Subcutaneous adipose tissue (tissue), 4 donors: ENCODE measurements around the gene NPVF. TPM values are rescaled to one million over a fixed set of nuclear protein-coding genes. Genes with fewer than 3 reads are reported as not detected.

Experiments
- small RNA-seq: library from RNA; depleted of rRNA; stranded (forward); fragments of <200 nt; gene quantifications from one replicate; pipeline ENCODE3, GENCODE V24; 2016
- total RNA-seq, 4 donors: library from RNA; depleted of rRNA; stranded (reverse); fragments of >200 nt; gene quantifications; one replicate each; pipeline ENCODE4 v1.1.0, GENCODE V29; 2016
- TF ChIP-seq, protein P1 (sequence below): fragments of 450-650 bp; IDR thresholded peaks from one replicate; pipeline ENCODE4 v1.5.1; 2016; ENCODE audit warnings: low read depth, mild to moderate bottlenecking, control low read depth, antibody characterized with exemption, moderate library complexity

Gene NPVF
- total RNA-seq, 4 donors from 2014 or later: not detected

DNA sequence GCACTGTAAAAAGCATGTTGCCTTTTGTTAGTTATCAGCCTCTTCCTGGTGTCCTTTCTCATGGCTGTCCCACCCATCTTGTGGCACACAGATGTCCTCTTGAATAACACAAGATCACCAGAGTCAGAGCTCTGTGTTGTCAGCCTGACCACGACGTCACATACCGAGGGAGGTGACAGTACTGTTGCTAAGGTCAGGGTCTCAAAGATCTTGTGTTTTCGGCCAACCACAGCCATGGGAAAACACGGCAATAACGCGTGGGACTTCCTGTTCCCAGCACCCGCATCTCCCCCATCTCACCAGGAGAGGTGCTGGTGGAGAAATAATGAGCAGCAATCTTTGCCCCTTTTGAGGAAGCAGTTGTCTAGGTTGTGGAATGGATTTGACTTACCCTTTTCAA lies 40.4 kb downstream of the NPVF start:
- TF ChIP-seq, protein P1, sequence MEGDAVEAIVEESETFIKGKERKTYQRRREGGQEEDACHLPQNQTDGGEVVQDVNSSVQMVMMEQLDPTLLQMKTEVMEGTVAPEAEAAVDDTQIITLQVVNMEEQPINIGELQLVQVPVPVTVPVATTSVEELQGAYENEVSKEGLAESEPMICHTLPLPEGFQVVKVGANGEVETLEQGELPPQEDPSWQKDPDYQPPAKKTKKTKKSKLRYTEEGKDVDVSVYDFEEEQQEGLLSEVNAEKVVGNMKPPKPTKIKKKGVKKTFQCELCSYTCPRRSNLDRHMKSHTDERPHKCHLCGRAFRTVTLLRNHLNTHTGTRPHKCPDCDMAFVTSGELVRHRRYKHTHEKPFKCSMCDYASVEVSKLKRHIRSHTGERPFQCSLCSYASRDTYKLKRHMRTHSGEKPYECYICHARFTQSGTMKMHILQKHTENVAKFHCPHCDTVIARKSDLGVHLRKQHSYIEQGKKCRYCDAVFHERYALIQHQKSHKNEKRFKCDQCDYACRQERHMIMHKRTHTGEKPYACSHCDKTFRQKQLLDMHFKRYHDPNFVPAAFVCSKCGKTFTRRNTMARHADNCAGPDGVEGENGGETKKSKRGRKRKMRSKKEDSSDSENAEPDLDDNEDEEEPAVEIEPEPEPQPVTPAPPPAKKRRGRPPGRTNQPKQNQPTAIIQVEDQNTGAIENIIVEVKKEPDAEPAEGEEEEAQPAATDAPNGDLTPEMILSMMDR: no peak

DNA sequence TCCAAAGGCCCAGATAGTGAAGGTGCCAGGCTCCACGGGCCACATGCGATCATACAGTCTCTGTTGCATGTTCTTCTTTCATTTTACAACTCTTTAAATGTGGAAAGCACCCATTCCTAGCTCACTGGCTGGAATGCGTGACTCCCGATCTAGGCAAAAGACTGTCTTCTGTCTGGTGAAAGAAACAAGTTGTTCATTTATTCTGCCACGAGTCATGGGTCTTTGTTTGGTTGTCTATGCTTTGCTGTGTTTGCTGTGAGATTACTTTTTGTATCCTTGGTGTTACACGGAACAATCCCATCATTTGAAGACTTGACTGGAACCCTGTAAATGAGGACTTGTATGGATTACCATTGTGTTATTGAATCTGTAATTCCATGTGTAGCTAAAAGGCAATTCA lies 41.9 kb downstream of the NPVF start:
- TF ChIP-seq, protein P1: no peak

DNA sequence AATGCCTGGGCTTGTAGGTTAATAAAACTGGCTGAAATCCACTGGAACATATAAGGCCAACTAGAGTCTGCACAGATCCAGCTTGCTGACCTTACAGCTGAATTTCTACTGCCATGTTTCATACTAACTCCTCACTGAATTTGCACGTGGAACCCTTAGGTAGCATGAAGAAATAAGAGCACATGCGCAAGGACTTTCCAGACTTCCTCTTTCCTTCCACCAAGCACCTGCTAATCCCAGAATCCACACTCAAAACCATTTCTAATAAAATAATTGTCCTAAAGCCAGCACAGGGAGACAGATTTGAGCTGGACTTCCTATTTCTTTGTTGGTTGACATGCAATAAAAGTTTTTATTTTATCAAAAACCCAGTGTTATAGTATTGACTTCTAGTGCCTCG lies 46.8 kb downstream of the NPVF start:
- TF ChIP-seq, protein P1: no peak

DNA sequence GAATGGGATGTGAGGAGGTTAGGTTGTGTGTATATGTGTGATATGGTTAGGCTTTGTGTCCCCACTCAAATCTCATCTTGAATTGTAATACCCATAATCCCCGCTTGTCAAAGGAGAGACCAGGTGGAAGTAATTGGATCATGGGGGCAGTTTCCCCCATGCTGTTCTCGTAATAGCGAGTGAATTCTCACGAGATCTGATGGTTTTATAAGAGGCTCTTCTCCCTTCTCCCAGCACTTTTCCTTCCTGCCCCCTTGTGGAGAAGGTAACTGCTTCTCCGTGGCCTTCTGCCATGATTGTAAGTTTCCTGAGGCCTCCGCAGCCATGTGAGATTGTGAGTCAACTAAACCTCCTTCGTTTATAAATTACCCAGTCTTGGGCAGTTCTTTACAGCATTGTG lies 47.3 kb downstream of the NPVF start:
- TF ChIP-seq, protein P1: no peak

DNA sequence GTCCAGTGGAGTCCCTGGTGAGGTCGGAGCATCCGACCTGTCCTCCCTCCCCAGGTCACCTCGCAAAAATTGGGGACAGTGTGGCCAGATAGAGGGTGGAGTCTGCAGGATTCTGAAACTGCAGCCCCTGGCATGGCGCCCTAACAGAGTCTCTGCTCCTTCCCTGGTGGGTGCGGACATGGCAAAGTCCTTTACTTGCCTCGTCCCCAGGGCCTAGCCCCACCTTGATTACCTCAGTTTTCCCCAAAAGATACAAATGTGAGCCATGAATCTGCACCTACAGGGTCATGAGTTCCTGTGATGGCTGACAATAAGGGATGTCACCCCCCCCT lies 47.7 kb downstream of the NPVF start:
- TF ChIP-seq, protein P1: no peak

DNA sequence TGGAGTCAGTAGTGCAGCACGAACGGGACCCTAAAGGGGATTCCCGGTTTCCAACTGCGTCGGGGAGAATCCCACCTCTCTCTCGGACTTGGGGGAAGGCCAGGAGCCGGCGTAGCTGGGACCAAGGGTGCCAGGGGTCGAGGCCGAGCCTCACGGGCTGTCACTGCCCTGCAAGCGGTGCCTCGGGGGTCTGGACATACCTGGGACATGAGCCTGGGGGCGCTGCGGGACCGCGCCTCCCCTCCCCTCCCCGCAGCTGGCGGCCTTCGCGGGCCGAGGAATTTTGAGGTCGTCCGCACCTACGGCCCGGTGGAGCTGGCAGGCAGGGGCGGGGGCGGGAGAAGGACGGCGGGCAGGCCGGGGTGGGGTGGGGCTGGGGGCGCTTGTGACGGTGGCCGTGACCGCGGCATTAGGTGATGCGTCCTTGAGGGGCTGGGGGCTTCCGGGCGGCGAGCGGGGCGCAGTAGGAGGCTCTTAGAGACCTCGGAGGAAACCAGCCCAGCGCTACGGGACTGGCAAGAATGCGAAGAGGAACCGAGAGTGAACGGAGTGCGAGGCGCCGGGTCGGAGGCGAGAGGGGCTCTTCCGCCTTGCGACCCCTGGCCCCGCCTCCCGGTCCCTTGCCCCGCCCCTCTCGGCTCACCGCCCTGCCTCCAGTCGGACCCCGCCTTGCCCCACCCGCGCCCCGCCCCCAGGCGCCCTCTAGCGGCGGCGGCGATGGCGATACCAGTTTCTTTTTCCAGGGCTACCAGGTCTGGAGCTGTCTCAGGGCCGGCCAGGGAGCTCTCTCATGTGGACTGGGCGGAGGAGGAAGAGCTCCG lies 48.3 kb downstream of the NPVF start:
- TF ChIP-seq, protein P1: no peak

DNA sequence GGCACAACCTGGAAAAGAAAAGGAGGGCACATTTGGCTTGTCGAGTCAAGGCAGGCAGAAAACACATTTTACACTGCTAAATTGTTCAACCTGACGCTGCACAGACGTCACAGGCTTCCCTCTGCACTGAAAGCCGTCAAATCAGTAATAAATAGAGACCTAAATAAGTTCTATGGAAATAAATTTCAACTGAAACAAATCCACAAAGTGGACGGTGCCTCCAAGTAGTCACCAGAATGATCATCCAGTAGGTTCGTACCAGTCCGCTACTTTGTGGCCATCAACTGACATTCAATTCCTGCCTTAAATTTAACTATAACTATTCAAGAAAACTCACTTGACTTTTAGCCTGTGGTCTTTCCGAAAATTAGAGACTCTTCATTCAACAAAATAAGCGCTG lies 49.0 kb downstream of the NPVF start:
- TF ChIP-seq, protein P1: no peak

Small RNA genes within 50 kb of the gene (small RNA-seq; reads per million reads assigned to genes)
- gene RF00012: not detected

Other genes starting within 250 kb of the NPVF start
- gene OSBPL3, start 248.3 kb downstream of the NPVF start, total RNA-seq: 10 to 100 TPM in 2 of 4 donors, 1 to 10 TPM in 2; 4.9 to 33.1 (median 9.4) TPM
- 10 to 100 TPM; 13.0 to 68.3 (median 25.7) TPM for gene CYCS, start 103.2 kb downstream of the NPVF start, total RNA-seq